Psoas muscle (tissue), 8 donors: ENCODE measurements around the gene EVI5L. TPM values are rescaled to one million over a fixed set of nuclear protein-coding genes. Genes with fewer than 3 reads are reported as not detected.

Experiments used
- ATAC-seq, 4 donors: fragments of 200-7000 bp; cut with Tn5 transposase; one replicate each; pipeline ENCODE4 v1.9.1; 2020; ENCODE audit warnings: moderate library complexity in 3 of 4, mild to moderate bottlenecking in 2 of 4
- DNase-seq, 2 donors: peaks; one replicate each; pipeline ENCODE4 v3.0.0-alpha.2; 2020
- H3K27ac ChIP-seq: fragments of 200-600 bp; one replicate; pipeline ENCODE4 v1.8.0; 2022
- H3K27me3 ChIP-seq, 3 donors: fragments of 200-600 bp in 1 of 3; one replicate each; pipeline versions ENCODE4 v1.6.1 to v1.8.0; 2013 to 2022; ENCODE audit warnings: low read length in 2 of 3, mild to moderate bottlenecking in 2 of 3, moderate library complexity in 1 of 3; ENCODE audit not compliant: insufficient read depth in 3 of 3
- H3K36me3 ChIP-seq, 2 donors: fragments of 200-600 bp in 1 of 2; one replicate each; pipeline versions ENCODE4 v1.6.1 to v1.8.0; 2013 to 2022; ENCODE audit warnings: low read depth in 1 of 2, mild to moderate bottlenecking in 1 of 2, moderate library complexity in 1 of 2; ENCODE audit not compliant: insufficient read depth in 1 of 2
- H3K4me1 ChIP-seq: fragments of 200-600 bp; one replicate; pipeline ENCODE4 v1.8.0; 2022
- H3K4me3 ChIP-seq: fragments of 200-600 bp; one replicate; pipeline ENCODE4 v1.8.0; 2022; ENCODE audit warnings: mild to moderate bottlenecking
- H3K9me3 ChIP-seq: fragments of 200-600 bp; one replicate; pipeline ENCODE4 v1.8.0; 2022
- WGBS, 3 donors: extraction: QIAGEN DNeasy Blood & Tissue Kit; methylation state at CpG; one replicate each; pipeline versions ENCODE4 v1.1.6 to v1.1.7; 2013; 5-methylcytosine and 5-hydroxymethylcytosine counted together
- intact Hi-C, 2 donors: fragments of 100-400 bp; cut with DNase I; formaldehyde crosslinking; loops; one replicate each; pipeline versions ENCODE4 v1.11.0 to v1.14.2; 2022
- polyA plus RNA-seq, 3 donors: library from polyadenylated mRNA; stranded (reverse); fragments of 200-250 nt; gene quantifications; one replicate each; pipeline ENCODE4 v1.2.3, GENCODE V29; 2013
- total RNA-seq, 4 donors: library from RNA; stranded (reverse); fragmentation: NEBNext Ultra II Directional in 2 of 4; extraction: Animal tissue kit (Norgen Biotek cat#: 25700) in 2 of 4; gene quantifications; one replicate each; pipeline versions ENCODE4 v1.2.1 to v1.2.4, GENCODE V29; 2021 to 2023
- TF ChIP-seq, protein P1 (sequence below): fragments of 200-600 bp; IDR thresholded peaks from one replicate; pipeline ENCODE4 v1.8.0; 2022; ENCODE audit warnings: antibody characterized with exemption
- donor health status: healthy with polysubstance abuse.
- donor health status: DM: no; HTN: no; CAD: no; lungs with moderate emphysema.
- donor health status: Bipolar disorder and iron deficiency.
- donor health status: healthy.
- donor health status: DM: yes; HTN: yes; CAD: no.
- donor health status: DM: no; HTN: no; CAD: no.
- donor health status: DM: no; HTN: no; CAD: no.
- donor health status: DM: yes; HTN: yes; CAD: no.

The EVI5L gene
- total and polyA plus RNA-seq, 7 donors: 5.8 to 25.9 (median 13.9) TPM

DNA sequence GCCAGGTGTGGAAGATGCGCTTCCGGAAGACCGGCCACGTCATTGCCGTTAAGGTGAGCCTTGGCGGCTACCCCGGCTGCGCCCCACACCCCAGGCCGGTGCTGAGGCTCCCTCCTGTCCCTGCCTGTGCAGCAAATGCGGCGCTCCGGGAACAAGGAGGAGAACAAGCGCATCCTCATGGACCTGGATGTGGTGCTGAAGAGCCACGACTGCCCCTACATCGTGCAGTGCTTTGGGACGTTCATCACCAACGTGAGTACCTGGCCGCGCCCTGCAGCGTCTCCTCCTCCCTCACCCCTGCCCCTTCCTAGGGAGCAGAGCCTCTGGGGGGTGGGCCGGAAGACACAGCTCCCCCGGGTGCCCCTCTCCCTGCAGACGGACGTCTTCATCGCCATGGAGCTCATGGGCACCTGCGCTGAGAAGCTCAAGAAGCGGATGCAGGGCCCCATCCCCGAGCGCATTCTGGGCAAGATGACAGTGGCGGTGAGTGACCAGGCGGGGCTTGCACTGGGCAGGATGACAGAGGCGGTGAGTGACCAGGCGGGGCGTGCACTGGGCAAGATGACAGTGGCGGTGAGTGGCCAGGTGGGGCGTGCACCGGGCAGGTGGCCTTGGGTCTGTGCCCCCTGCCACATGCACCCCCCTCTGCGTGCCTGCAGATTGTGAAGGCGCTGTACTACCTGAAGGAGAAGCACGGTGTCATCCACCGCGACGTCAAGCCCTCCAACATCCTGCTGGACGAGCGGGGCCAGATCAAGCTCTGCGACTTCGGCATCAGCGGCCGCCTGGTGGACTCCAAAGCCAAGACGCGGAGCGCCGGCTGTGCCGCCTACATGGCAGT is 80.5 kb downstream of the EVI5L start:
- ATAC-seq (no peak), DNase-seq (peak in 1 of 2 donors; percentile 53)
- TF ChIP-seq, protein P1, sequence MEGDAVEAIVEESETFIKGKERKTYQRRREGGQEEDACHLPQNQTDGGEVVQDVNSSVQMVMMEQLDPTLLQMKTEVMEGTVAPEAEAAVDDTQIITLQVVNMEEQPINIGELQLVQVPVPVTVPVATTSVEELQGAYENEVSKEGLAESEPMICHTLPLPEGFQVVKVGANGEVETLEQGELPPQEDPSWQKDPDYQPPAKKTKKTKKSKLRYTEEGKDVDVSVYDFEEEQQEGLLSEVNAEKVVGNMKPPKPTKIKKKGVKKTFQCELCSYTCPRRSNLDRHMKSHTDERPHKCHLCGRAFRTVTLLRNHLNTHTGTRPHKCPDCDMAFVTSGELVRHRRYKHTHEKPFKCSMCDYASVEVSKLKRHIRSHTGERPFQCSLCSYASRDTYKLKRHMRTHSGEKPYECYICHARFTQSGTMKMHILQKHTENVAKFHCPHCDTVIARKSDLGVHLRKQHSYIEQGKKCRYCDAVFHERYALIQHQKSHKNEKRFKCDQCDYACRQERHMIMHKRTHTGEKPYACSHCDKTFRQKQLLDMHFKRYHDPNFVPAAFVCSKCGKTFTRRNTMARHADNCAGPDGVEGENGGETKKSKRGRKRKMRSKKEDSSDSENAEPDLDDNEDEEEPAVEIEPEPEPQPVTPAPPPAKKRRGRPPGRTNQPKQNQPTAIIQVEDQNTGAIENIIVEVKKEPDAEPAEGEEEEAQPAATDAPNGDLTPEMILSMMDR: no peak
- Histone ChIP-seq H3K4me3 (no peak overlapping the region), H3K27me3 (peaks cover 0 to 5% (median 0%) of the 10 kb centered on the region in 3 donors), H3K36me3 (peaks cover 4 to 51% of the 10 kb centered on the region in 2 donors), H3K4me1 (peaks cover 4% of the 10 kb centered on the region), H3K27ac (no peak overlapping the region), H3K9me3 (no peaks in the 10 kb centered on the region)
- intact Hi-C loops: no loop called here
- 90 to 93% (median 91%) methylated on average over 51 to 54 of the region's 54 CpGs for WGBS, 3 donors

DNA sequence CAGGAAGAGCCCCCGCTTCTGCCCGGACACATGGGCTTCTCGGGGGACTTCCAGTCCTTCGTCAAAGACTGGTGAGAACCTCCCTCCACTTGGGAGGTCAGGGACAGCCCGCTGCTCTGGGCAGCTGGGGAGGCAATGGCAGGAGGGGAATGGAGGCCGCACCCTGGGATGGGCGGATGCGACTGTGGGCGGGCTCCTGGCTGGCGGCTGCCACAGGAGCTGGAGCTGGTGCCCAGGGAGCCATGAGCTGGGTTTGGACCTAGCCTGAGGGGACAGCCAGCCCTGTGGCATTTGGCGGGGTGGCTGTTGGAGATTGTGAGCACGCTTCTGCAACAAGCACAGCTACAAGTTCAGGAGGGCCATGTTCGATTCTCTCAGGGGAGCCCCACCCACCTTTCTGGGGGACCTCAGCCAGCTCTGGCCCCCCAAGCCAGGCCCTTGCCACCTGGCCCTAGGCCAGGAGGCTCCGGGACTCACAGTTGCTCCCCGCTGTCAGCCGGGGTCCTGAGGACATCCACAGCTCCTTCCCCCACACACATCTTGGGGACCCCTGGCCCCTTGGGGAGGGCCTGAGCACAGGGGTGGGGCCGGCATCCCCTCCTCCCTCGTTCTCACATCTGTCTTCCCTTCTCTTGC is 81.6 kb downstream of the EVI5L start:
- ATAC-seq: no peak
- no peaks in the 10 kb centered on the region for H3K9me3 ChIP-seq
- no peak overlapping the region for H3K4me3 ChIP-seq
- peaks cover 4% of the 10 kb centered on the region for H3K4me1 ChIP-seq
- peaks cover 4 to 40% of the 10 kb centered on the region in 2 donors for H3K36me3 ChIP-seq
- intact Hi-C loops: no loop called here
- TF ChIP-seq, protein P1: no peak
- peaks cover 0 to 5% (median 2%) of the 10 kb centered on the region in 3 donors for H3K27me3 ChIP-seq
- WGBS, 3 donors: 86 to 90% (median 87%) methylated on average over 17 to 18 of the region's 18 CpGs
- H3K27ac ChIP-seq: no peak overlapping the region
- DNase-seq: no peak

DNA sequence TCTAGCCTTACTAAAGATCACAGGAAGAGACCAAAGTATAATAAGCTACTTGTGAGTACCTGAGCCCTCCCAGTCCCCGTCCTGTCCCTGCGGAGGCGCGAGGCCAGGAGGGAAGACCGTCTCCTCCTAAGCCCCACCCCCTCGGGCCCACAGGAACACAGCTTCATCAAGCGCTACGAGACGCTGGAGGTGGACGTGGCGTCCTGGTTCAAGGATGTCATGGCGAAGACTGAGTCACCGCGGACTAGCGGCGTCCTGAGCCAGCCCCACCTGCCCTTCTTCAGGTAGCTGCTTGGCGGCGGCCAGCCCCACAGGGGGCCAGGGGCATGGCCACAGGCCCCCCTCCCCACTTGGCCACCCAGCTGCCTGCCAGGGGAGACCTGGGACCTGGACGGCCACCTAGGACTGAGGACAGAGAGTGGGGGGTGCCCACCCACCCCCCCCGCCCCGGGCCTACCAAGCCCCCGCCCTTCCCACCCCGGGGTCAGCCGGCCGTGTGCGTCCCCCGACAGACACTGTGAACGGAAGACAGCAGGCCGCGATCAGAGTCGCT is 82.2 kb downstream of the EVI5L start:
- WGBS, 3 donors: 84 to 91% (median 90%) methylated on average over 29 to 31 of the region's 31 CpGs
- Histone ChIP-seq H3K27me3 (peaks cover 0 to 6% (median 5%) of the 10 kb centered on the region in 3 donors), H3K36me3 (peaks cover 4 to 40% of the 10 kb centered on the region in 2 donors), H3K9me3 (no peaks in the 10 kb centered on the region), H3K4me3 (no peak overlapping the region), H3K27ac (no peak overlapping the region), H3K4me1 (peaks cover 7% of the 10 kb centered on the region)
- ATAC-seq: no peak
- DNase-seq: no peak
- TF ChIP-seq, protein P1: no peak
- intact Hi-C loops: no loop called here

DNA sequence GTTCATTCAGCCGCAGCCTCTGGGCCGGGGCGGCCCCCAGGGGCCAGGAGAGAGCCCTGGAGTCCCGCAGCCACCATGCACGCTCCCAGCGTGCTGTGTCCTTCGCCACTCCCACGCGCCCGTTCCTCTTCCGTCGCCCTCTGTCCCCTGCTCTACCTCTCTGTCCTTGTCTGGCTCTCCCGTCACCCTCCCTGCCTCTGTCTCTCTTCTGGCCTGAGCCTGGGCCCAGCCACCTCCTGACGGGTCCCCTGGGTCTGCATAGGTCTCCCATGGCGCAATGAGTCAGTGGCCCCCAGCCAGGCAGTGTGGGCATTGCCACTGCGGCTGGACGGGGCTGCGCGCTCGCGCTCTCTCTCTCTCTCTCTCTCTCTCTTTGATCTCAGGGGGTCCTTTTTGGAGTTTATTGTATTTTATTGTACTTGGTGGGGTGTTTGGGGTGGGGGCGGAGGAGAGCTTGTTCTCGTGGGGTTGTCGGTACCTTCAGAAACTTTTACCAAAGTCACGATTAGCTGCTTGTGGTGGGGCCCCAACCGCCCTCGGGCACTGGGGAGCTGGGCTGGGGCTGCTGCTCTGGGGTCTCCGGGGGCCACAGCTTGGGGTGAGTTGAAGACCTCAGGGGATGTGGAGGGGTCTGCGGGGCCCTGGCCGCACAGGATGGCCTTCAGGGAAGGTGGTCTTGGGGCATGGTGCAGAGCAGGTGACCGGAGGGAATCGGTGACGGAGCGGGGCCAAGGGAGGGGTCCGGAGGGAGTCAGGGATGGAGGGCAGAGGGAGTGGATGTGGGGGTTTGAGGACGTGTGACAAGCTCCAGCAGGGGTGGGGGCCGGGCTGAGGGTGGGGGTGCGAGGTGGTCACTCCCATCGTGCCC is 82.9 kb downstream of the EVI5L start:
- TF ChIP-seq, protein P1: no peak
- peaks cover 8% of the 10 kb centered on the region for H3K4me1 ChIP-seq
- no peak overlapping the region for H3K27ac ChIP-seq
- peaks cover 4 to 40% of the 10 kb centered on the region in 2 donors for H3K36me3 ChIP-seq
- ATAC-seq (no peak), DNase-seq (peak in 1 of 2 donors; percentile 54)
- intact Hi-C loops: no loop called here
- H3K4me3 ChIP-seq: no peak overlapping the region
- WGBS, 3 donors: 87 to 93% (median 93%) methylated on average over 36 to 39 of the region's 39 CpGs
- H3K27me3 ChIP-seq: peaks cover 0 to 13% (median 5%) of the 10 kb centered on the region in 3 donors
- H3K9me3 ChIP-seq: no peaks in the 10 kb centered on the region
